ENCODE measurements around the gene SRRT. TPM values are rescaled to one million over a fixed set of nuclear protein-coding genes. Genes with fewer than 3 reads are reported as not detected.
A peak's percentile ranks its signal among the peaks of the same experiment; 100 is the strongest.

SRRT gene
- total and polyA plus RNA-seq, 10 of the 15 experiments (the other 5 are each of a cell fraction or from before 2014, with no cell fraction given) = 11.1 to 254 (median 111) TPM

- TF ChIP-seq MAX (IDR thresholded peaks at IDR 0.05; ENCODE audit: low read depth, low read length) (peak; percentile 38; the same call in 1 of the 2 replicates), YBX1 (IDR thresholded peaks at IDR 0.05) (no peak), CBX5 (IDR thresholded peaks at IDR 0.05; ENCODE audit: low read depth) (no peak), BHLHE40 (IDR thresholded peaks at IDR 0.05; ENCODE audit: borderline replicate concordance in 1 of 2, low read depth in 2 of 2, low read length in 1 of 2) (peak; percentile 71 to 77), USF1 (IDR thresholded peaks at IDR 0.05; ENCODE audit: borderline replicate concordance, extremely low read length, insufficient read depth, low read depth, low read length) (no peak), IRF4 (IDR thresholded peaks at IDR 0.05; ENCODE audit: low read depth, low read length) (0 out of 2 replicates have a peak, but pooled peaks have one; percentile 50), EP300 (IDR thresholded peaks at IDR 0.05; ENCODE audit: borderline replicate concordance in 1 of 2, control insufficient read depth in 1 of 2, low read depth in 2 of 2, low read length in 2 of 2) (0 out of 4 replicates have a peak, but pooled peaks of 1 of the 2 experiments have one; percentile 47), EGR1 (IDR thresholded peaks at IDR 0.05; ENCODE audit: borderline replicate concordance in 1 of 2, low read depth in 2 of 2, low read length in 2 of 2) (peak in 1 of 2 experiments; percentile 65; a peak in 2 of 3 replicates), ELK1 (IDR thresholded peaks at IDR 0.05; ENCODE audit: low read depth, low read length) (no peak), ATF7 (IDR thresholded peaks at IDR 0.05; ENCODE audit: low read depth) (peak; percentile 13; the same call in 1 of the 2 replicates), ZBTB40 (IDR thresholded peaks at IDR 0.05; ENCODE audit: borderline replicate concordance) (peak; percentile 73; the same call in 1 of the 2 replicates), RBBP5 (conservative IDR thresholded peaks at IDR 0.05) (no peak), E4F1 (IDR thresholded peaks at IDR 0.05; ENCODE audit: borderline replicate concordance, partially characterized antibody) (no peak), ETV6 (conservative IDR thresholded peaks at IDR 0.05 in 1 of 2, IDR thresholded peaks at IDR 0.05 in 1 of 2; ENCODE audit: borderline replicate concordance in 1 of 2, low read depth in 1 of 2) (peak in 1 of 2 experiments; percentile 80; a peak in 2 of 4 replicates), DPF2 (IDR thresholded peaks at IDR 0.05) (peak; percentile 44; the same call in 1 of the 2 replicates), SRF (IDR thresholded peaks at IDR 0.05; ENCODE audit: low read depth in 2 of 2, low read length in 2 of 2) (0 out of 4 replicates have a peak, but pooled peaks of 1 of the 2 experiments have one; percentile 51), TAF1 (IDR thresholded peaks at IDR 0.05; ENCODE audit: borderline replicate concordance, low read depth, low read length) (peak; percentile 59; the same call in 1 of the 2 replicates)
Observed at GRCh38 chr7:100887516-100888290, 12.8 kb downstream of the SRRT start (continued).
